Measurements from ENCODE around the gene LYZL1. TPM values are rescaled to one million over a fixed set of nuclear protein-coding genes. Genes with fewer than 3 reads are reported as not detected.

Gene LYZL1
- total RNA-seq, 1 experiment from 2014 or later, result not detected

GRCh38 chr10:29240986-29241660 is 47.7 kb upstream of the LYZL1 start:
- Histone ChIP-seq H3K9me3 (ENCODE audit: control insufficient read depth, low read depth, low read length) (no peaks in the 10 kb centered on the region), H3K79me2 (ENCODE audit: insufficient read depth, low read length) (no peaks in the 10 kb centered on the region), H3K14ac (ENCODE audit: insufficient read depth, low read length) (no peak overlapping the region), H4K91ac (ENCODE audit: insufficient read length, low read depth, low read length) (no peak overlapping the region), H2BK20ac (ENCODE audit: low read depth, low read length, poor library complexity, severe bottlenecking) (no peak overlapping the region), H3K9ac (ENCODE audit: extremely low read depth, insufficient read length, low read length) (no peak overlapping the region), H3K4ac (ENCODE audit: low read depth, low read length) (no peak overlapping the region), H3K4me1 (ENCODE audit: insufficient read depth, low read length) (no peaks in the 10 kb centered on the region), H3K4me2 (ENCODE audit: insufficient read depth, insufficient read length, low read length) (no peak overlapping the region), H2AK5ac (ENCODE audit: insufficient read length, low read length) (no peak overlapping the region), H2BK12ac (ENCODE audit: insufficient read length, low read depth, low read length) (no peak overlapping the region), H3K18ac (ENCODE audit: insufficient read length, low read depth, low read length) (no peak overlapping the region), H4K5ac (ENCODE audit: insufficient read length, low read depth, low read length) (no peak overlapping the region), H3T11ph (ENCODE audit: low read length) (no peak overlapping the region), H4K20me1 (ENCODE audit: control insufficient read depth, insufficient read depth, insufficient read length) (no peaks in the 10 kb centered on the region), H2BK120ac (ENCODE audit: low read depth, low read length, poor library complexity, severe bottlenecking) (no peak overlapping the region), H3K27me3 (ENCODE audit: insufficient read depth, low read length) (no peaks in the 10 kb centered on the region), H3K79me1 (ENCODE audit: insufficient read depth, low read depth, low read length, poor library complexity, severe bottlenecking) (no peaks in the 10 kb centered on the region), H3K27ac (ENCODE audit: insufficient read length, low read depth, low read length) (no peak overlapping the region), H2BK15ac (ENCODE audit: low read depth, low read length) (no peak overlapping the region), H3K23me2 (ENCODE audit: insufficient read length, low read depth, low read length, poor library complexity, severe bottlenecking) (no peaks in the 10 kb centered on the region), H4K8ac (replicated peaks; ENCODE audit: insufficient read length, low read depth, low read length) (no peak overlapping the region), H2BK5ac (ENCODE audit: insufficient read length, low read length) (no peak overlapping the region), H2AFZ (ENCODE audit: low read length) (no peak overlapping the region), H3K56ac (ENCODE audit: insufficient read length, low read depth, low read length) (no peak overlapping the region), H3K23ac (ENCODE audit: insufficient read length, low read depth, low read length) (no peak overlapping the region)
- no peak for DNase-seq
- no peaks in the 10 kb centered on the region for H3K27me3 Mint-ChIP-seq (ENCODE audit: low read depth)
- no peak overlapping the region for H3K4me3 Mint-ChIP-seq
- peaks cover 0 to 4% of the 10 kb centered on the region in 2 experiments; a peak in 1 of 4 replicates for H3K4me1 Mint-ChIP-seq
- no peak for TF ChIP-seq CTCF (conservative IDR thresholded peaks at IDR 0.05)
- no peaks in the 10 kb centered on the region for H3K9me3 Mint-ChIP-seq
- no peaks in the 10 kb centered on the region for H3K36me3 Mint-ChIP-seq (ENCODE audit: insufficient read depth in 1 of 3, low read depth in 3 of 3)
- no CpG with 5 or more reads among the region's 15 CpGs for WGBS (ENCODE audit: extremely low coverage, insufficient read length, low lambda C conversion rate)
- peak overlapping the region in 1 of 3 experiments; percentile 52; a peak in 1 of 7 replicates for H3K27ac Mint-ChIP-seq

All from H9 (cell line).